ENCODE results near the gene KCNK2.
"Not testable (repeated sequence)": the region's sequence is repeated elsewhere in the genome, so short reads cannot be mapped to it uniquely, and the experiment has no call there.

Gene KCNK2

GRCh38 chr1:215156232-215156631 is 73.7 kb downstream of the KCNK2 start:
- TF ChIP-seq ZNF274 (IDR thresholded peaks at IDR 0.05; ENCODE audit: low read depth, low read length), result no peak
- no peak overlapping the region for H3K4me3 ChIP-seq (ENCODE audit: low read length)

GRCh38 chr1:215160351-215160750 is 77.8 kb downstream of the KCNK2 start:
- no peak overlapping the region for H3K4me3 ChIP-seq (ENCODE audit: low read length)
- no peak for TF ChIP-seq ZNF274 (IDR thresholded peaks at IDR 0.05; ENCODE audit: low read depth, low read length)

- not testable (repeated sequence) for H3K4me3 ChIP-seq (ENCODE audit: low read length)
Measured at GRCh38 chr1:215163144-215163543, 80.6 kb downstream of the KCNK2 start.

- H3K4me3 ChIP-seq (ENCODE audit: low read length), result no peak overlapping the region
- no peak for TF ChIP-seq ZNF274 (IDR thresholded peaks at IDR 0.05; ENCODE audit: low read depth, low read length)
Measured at GRCh38 chr1:215166886-215167285, 84.3 kb downstream of the KCNK2 start.

GRCh38 chr1:215181518-215181917 is 99.0 kb downstream of the KCNK2 start:
- TF ChIP-seq ZNF274 (IDR thresholded peaks at IDR 0.05; ENCODE audit: low read depth, low read length), result no peak
- H3K4me3 ChIP-seq (ENCODE audit: low read length), result no peak overlapping the region

- H3K4me3 ChIP-seq (ENCODE audit: low read length), result no peak overlapping the region
- TF ChIP-seq ZNF274 (IDR thresholded peaks at IDR 0.05; ENCODE audit: low read depth, low read length), result no peak
Measured at GRCh38 chr1:215185067-215185620, 102.6 kb downstream of the KCNK2 start.

GRCh38 chr1:215188302-215188950 is 105.9 kb downstream of the KCNK2 start:
- no peak overlapping the region for H3K4me3 ChIP-seq (ENCODE audit: low read length)

GRCh38 chr1:215192306-215192705 is 109.8 kb downstream of the KCNK2 start:
- no peak overlapping the region for H3K4me3 ChIP-seq (ENCODE audit: low read length)
- TF ChIP-seq ZNF274 (IDR thresholded peaks at IDR 0.05; ENCODE audit: low read depth, low read length), result no peak

More at GRCh38 chr1:215188302-215188950, 105.9 kb downstream of the KCNK2 start:
- no peak for TF ChIP-seq ZNF274 (IDR thresholded peaks at IDR 0.05; ENCODE audit: low read depth, low read length)

- H3K4me3 ChIP-seq (ENCODE audit: low read length), result no peak overlapping the region
- TF ChIP-seq ZNF274 (IDR thresholded peaks at IDR 0.05; ENCODE audit: low read depth, low read length), result no peak
Measured at GRCh38 chr1:215198021-215198420, 115.5 kb downstream of the KCNK2 start.

- H3K4me3 ChIP-seq (ENCODE audit: low read length), result no peak overlapping the region
- no peak for TF ChIP-seq ZNF274 (IDR thresholded peaks at IDR 0.05; ENCODE audit: low read depth, low read length)
Measured at GRCh38 chr1:215200121-215200520, 117.6 kb downstream of the KCNK2 start.

GRCh38 chr1:215201283-215201682 is 118.7 kb downstream of the KCNK2 start:
- no peak for TF ChIP-seq ZNF274 (IDR thresholded peaks at IDR 0.05; ENCODE audit: low read depth, low read length)

GRCh38 chr1:215202868-215203267 is 120.3 kb downstream of the KCNK2 start:
- no peak overlapping the region for H3K4me3 ChIP-seq (ENCODE audit: low read length)
- TF ChIP-seq ZNF274 (IDR thresholded peaks at IDR 0.05; ENCODE audit: low read depth, low read length), result no peak

More at GRCh38 chr1:215201283-215201682, 118.7 kb downstream of the KCNK2 start:
- no peak overlapping the region for H3K4me3 ChIP-seq (ENCODE audit: low read length)

- TF ChIP-seq ZNF274 (IDR thresholded peaks at IDR 0.05; ENCODE audit: low read depth, low read length), result no peak
- H3K4me3 ChIP-seq (ENCODE audit: low read length), result no peak overlapping the region
Measured at GRCh38 chr1:215210167-215210566, 127.6 kb downstream of the KCNK2 start.

GRCh38 chr1:215215846-215216245 is 133.3 kb downstream of the KCNK2 start:
- TF ChIP-seq ZNF274 (IDR thresholded peaks at IDR 0.05; ENCODE audit: low read depth, low read length), result no peak
- no peak overlapping the region for H3K4me3 ChIP-seq (ENCODE audit: low read length)

GRCh38 chr1:215219372-215219771 is 136.8 kb downstream of the KCNK2 start:
- TF ChIP-seq ZNF274 (IDR thresholded peaks at IDR 0.05; ENCODE audit: low read depth, low read length), result no peak

GRCh38 chr1:215220346-215220745 is 137.8 kb downstream of the KCNK2 start:
- no peak overlapping the region for H3K4me3 ChIP-seq (ENCODE audit: low read length)
- no peak for TF ChIP-seq ZNF274 (IDR thresholded peaks at IDR 0.05; ENCODE audit: low read depth, low read length)

More at GRCh38 chr1:215219372-215219771, 136.8 kb downstream of the KCNK2 start:
- no peak overlapping the region for H3K4me3 ChIP-seq (ENCODE audit: low read length)
